ENCODE results near the gene TRANK1.

Gene TRANK1

DNA sequence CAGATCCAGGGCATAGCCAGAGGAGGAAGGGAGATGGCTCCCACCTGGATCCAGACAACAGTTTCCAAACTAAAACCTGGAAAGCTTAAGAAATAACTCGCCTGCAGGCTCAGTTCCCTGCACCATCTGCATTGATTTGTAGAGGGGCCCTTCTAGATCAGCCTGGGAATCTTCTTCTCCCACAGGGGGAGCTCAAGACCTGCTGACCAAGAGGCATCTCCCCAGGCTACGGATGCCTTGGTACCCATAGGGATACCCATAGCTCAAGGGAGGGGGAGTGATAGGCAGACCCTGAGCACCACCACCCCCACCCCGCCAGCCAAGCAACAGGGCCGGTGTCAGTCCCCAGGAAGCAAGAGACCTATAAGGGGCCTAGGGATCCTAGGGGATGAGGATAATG lies 152.5 kb downstream of the TRANK1 start:
- no peaks in the 10 kb centered on the region for H3K36me3 ChIP-seq (ENCODE audit: control insufficient read depth in 2 of 2, insufficient read depth in 1 of 2, low read length in 2 of 2)
- ChIA-PET POLR2A (no interaction called here), CTCF (interaction anchor here (0.7 to 2.4 kb wide), 7 partner anchors 9 to 200 kb away, joined by 3 to 9 read pairs (median 3); no protein-coding TSS in a partner anchor)
- no peak overlapping the region for H3K4me3 ChIP-seq (ENCODE audit: low read depth, low read length)
- H3K4me1 ChIP-seq (ENCODE audit: control insufficient read depth, insufficient read depth, low read length) = no peaks in the 10 kb centered on the region
- no peaks in the 10 kb centered on the region for H3K9me3 ChIP-seq (ENCODE audit: control insufficient read depth, insufficient read depth, low read depth, low read length)
- no peak for TF ChIP-seq SETDB1 (IDR thresholded peaks at IDR 0.05; ENCODE audit: insufficient read length, low read length)
- no peak for TF ChIP-seq ZNF335 (tag by site-specific recombination; conservative IDR thresholded peaks at IDR 0.05)
- no peak for TF ChIP-seq ZNF529 (tag by site-specific recombination; IDR thresholded peaks at IDR 0.05; ENCODE audit: insufficient replicate concordance)
- no peak for TF ChIP-seq TCF7L2 (IDR thresholded peaks at IDR 0.05; ENCODE audit: borderline replicate concordance, low read depth, low read length)
- TF ChIP-seq ZNF514 (tag by site-specific recombination; IDR thresholded peaks at IDR 0.05) = no peak
- TF ChIP-seq MYNN (tag by site-specific recombination; IDR thresholded peaks at IDR 0.05; ENCODE audit: borderline replicate concordance) = no peak
- TF ChIP-seq, protein P1, sequence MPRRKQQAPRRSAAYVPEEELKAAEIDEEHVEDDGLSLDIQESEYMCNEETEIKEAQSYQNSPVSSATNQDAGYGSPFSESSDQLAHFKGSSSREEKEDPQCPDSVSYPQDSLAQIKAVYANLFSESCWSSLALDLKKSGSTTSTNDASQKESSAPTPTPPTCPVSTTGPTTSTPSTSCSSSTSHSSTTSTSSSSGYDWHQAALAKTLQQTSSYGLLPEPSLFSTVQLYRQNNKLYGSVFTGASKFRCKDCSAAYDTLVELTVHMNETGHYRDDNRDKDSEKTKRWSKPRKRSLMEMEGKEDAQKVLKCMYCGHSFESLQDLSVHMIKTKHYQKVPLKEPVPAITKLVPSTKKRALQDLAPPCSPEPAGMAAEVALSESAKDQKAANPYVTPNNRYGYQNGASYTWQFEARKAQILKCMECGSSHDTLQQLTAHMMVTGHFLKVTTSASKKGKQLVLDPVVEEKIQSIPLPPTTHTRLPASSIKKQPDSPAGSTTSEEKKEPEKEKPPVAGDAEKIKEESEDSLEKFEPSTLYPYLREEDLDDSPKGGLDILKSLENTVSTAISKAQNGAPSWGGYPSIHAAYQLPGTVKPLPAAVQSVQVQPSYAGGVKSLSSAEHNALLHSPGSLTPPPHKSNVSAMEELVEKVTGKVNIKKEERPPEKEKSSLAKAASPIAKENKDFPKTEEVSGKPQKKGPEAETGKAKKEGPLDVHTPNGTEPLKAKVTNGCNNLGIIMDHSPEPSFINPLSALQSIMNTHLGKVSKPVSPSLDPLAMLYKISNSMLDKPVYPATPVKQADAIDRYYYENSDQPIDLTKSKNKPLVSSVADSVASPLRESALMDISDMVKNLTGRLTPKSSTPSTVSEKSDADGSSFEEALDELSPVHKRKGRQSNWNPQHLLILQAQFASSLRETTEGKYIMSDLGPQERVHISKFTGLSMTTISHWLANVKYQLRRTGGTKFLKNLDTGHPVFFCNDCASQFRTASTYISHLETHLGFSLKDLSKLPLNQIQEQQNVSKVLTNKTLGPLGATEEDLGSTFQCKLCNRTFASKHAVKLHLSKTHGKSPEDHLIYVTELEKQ (tag by site-specific recombination; IDR thresholded peaks at IDR 0.05; ENCODE audit: borderline replicate concordance) = no peak
- no peak for TF ChIP-seq ZNF600 (tag by site-specific recombination; IDR thresholded peaks at IDR 0.05)
- TF ChIP-seq ZNF416 (tag by site-specific recombination; IDR thresholded peaks at IDR 0.05) = no peak
- TF ChIP-seq, protein P2, sequence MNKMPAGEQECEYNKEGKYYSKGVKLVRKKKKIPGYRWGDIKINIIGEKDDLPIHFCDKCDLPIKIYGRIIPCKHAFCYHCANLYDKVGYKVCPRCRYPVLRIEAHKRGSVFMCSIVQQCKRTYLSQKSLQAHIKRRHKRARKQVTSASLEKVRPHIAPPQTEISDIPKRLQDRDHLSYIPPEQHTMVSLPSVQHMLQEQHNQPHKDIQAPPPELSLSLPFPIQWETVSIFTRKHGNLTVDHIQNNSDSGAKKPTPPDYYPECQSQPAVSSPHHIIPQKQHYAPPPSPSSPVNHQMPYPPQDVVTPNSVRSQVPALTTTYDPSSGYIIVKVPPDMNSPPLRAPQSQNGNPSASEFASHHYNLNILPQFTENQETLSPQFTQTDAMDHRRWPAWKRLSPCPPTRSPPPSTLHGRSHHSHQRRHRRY (tag by site-specific recombination; IDR thresholded peaks at IDR 0.05) = no peak
- TF ChIP-seq, protein P3, sequence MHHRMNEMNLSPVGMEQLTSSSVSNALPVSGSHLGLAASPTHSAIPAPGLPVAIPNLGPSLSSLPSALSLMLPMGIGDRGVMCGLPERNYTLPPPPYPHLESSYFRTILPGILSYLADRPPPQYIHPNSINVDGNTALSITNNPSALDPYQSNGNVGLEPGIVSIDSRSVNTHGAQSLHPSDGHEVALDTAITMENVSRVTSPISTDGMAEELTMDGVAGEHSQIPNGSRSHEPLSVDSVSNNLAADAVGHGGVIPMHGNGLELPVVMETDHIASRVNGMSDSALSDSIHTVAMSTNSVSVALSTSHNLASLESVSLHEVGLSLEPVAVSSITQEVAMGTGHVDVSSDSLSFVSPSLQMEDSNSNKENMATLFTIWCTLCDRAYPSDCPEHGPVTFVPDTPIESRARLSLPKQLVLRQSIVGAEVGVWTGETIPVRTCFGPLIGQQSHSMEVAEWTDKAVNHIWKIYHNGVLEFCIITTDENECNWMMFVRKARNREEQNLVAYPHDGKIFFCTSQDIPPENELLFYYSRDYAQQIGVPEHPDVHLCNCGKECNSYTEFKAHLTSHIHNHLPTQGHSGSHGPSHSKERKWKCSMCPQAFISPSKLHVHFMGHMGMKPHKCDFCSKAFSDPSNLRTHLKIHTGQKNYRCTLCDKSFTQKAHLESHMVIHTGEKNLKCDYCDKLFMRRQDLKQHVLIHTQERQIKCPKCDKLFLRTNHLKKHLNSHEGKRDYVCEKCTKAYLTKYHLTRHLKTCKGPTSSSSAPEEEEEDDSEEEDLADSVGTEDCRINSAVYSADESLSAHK (tag by site-specific recombination; IDR thresholded peaks at IDR 0.05) = no peak
- no peak overlapping the region for H3K27ac ChIP-seq (ENCODE audit: extremely low read depth, low read depth, low read length)

DNA sequence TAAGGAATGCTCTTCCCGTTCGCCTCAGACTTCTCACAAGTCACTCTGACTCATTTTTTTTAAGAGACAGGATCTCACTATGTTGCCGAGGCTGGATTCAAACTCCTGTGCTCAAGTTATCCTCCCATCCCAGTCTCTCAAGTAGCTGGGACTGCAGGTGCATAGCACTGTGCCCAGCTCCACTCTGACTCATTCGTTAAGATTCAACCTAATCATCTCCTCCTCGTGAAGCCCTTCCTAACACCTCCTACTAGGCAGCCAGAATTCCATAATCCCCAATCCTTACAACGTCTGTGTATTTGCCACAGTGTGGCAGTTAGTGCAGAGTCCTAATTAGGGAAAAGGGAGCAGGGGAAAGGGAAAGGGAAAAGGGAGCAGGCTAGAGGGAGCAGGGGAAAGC lies 154.1 kb downstream of the TRANK1 start:
- ChIA-PET POLR2A (no interaction called here), CTCF (no interaction called here)
- no peak overlapping the region for H3K27ac ChIP-seq (ENCODE audit: extremely low read depth, low read depth, low read length)
- no peak overlapping the region for H3K4me3 ChIP-seq (ENCODE audit: low read depth, low read length)
- no peak for TF ChIP-seq MZF1 (tag by site-specific recombination; IDR thresholded peaks at IDR 0.05; ENCODE audit: borderline replicate concordance)
- no peaks in the 10 kb centered on the region for H3K36me3 ChIP-seq (ENCODE audit: control insufficient read depth in 2 of 2, insufficient read depth in 1 of 2, low read length in 2 of 2)
- H3K4me1 ChIP-seq (ENCODE audit: control insufficient read depth, insufficient read depth, low read length) = no peaks in the 10 kb centered on the region
- no peaks in the 10 kb centered on the region for H3K9me3 ChIP-seq (ENCODE audit: control insufficient read depth, insufficient read depth, low read depth, low read length)

DNA sequence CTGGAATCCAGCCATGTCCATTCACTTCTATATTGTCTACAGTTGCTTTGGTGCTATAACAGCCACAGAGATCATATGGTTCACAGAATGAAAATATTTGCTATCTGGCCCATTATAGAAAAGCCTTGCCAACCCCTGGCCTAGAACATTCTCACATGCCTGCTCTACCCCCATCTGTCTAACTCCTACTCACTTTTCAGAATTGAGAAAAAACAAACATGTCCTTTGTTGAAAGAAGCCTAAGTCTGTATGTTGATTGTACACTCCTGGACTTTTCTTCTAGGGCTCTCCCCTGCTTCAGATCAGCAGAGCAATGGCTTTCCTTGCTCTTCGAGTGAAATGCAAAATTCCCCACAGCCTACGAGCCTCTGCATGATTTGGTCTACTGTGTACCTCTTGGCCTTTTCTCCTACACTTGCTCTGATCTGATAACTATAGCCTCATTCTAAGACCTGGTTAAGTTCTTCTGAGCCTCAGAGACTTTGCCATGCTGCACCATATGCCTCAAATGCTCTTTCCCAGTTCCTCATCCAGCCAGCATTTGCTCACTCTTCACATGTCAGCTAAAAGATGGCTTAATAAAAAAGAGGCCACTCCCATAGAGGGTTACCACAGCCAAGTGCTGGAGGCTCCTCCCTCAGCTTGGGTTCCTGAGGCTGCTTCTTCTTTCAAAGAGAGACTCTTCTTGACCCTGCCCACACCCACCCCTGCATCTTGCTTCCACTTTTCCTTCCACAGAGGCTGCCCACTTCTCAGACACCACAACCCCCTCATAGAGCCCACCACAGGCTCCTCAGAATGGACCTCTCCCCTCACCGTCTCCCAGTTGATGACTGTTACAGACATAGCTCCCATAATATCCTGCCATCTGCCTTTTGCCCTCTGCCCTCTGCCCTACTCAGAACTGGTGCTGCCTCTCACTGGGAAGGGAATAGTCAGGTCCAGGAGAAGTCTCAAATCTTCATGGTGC lies 157.6 kb downstream of the TRANK1 start:
- no peak overlapping the region for H3K4me3 ChIP-seq (ENCODE audit: low read depth, low read length)
- ChIA-PET CTCF (no interaction called here), POLR2A (no interaction called here)
- H3K4me1 ChIP-seq (ENCODE audit: control insufficient read depth, insufficient read depth, low read length) = no peaks in the 10 kb centered on the region
- no peaks in the 10 kb centered on the region for H3K36me3 ChIP-seq (ENCODE audit: control insufficient read depth in 2 of 2, insufficient read depth in 1 of 2, low read length in 2 of 2)
- H3K9me3 ChIP-seq (ENCODE audit: control insufficient read depth, insufficient read depth, low read depth, low read length) = no peaks in the 10 kb centered on the region
- H3K27ac ChIP-seq (ENCODE audit: extremely low read depth, low read depth, low read length) = no peak overlapping the region
- no peak for TF ChIP-seq ZNF274 (IDR thresholded peaks at IDR 0.05; ENCODE audit: low read length)
- no peak for TF ChIP-seq ZNF274 (tag by site-specific recombination; IDR thresholded peaks at IDR 0.05; ENCODE audit: borderline replicate concordance)
- no peak for TF ChIP-seq TCF7L2 (IDR thresholded peaks at IDR 0.05; ENCODE audit: borderline replicate concordance, low read depth, low read length)
- TF ChIP-seq ZNF701 (tag by site-specific recombination; IDR thresholded peaks at IDR 0.05) = no peak
- TF ChIP-seq HOXA7 (CRISPR knock-in tag; IDR thresholded peaks at IDR 0.05; ENCODE audit: borderline replicate concordance) = no peak
- TF ChIP-seq, protein P4, sequence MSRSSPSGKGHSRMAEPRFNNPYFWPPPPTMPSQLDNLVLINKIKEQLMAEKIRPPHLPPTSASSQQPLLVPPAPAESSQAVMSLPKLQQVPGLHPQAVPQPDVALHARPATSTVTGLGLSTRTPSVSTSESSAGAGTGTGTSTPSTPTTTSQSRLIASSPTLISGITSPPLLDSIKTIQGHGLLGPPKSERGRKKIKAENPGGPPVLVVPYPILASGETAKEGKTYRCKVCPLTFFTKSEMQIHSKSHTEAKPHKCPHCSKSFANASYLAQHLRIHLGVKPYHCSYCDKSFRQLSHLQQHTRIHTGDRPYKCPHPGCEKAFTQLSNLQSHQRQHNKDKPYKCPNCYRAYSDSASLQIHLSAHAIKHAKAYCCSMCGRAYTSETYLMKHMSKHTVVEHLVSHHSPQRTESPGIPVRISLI (tag by site-specific recombination; IDR thresholded peaks at IDR 0.05) = no peak
- no peak for TF ChIP-seq BCL11B (tag by site-specific recombination; IDR thresholded peaks at IDR 0.05; ENCODE audit: low read depth)
- no peak for TF ChIP-seq ZNF629 (tag by site-specific recombination; IDR thresholded peaks at IDR 0.05)
- TF ChIP-seq ZNF777 (tag by site-specific recombination; IDR thresholded peaks at IDR 0.05; ENCODE audit: borderline replicate concordance) = no peak
- no peak for TF ChIP-seq ZXDB (tag by site-specific recombination; IDR thresholded peaks at IDR 0.05)
- no peak for TF ChIP-seq ZNF837 (tag by site-specific recombination; IDR thresholded peaks at IDR 0.05)
- TF ChIP-seq ZNF433 (tag by site-specific recombination; IDR thresholded peaks at IDR 0.05; ENCODE audit: low read depth) = no peak

Data from HEK293 (cell line).